Calu3 (cell line): Measurements from ENCODE around the gene KIF26A. TPM values are rescaled to one million over a fixed set of nuclear protein-coding genes. Genes with fewer than 3 reads are reported as not detected.

Experiments
- BruUV-seq: library from RNA; stranded (reverse); fragments of 400-500 nt; replicated peaks from 2 replicates; lab custom pipeline; 2021; lab: Mats Ljungman, UMichigan
- CTCF ChIA-PET: fragments of 300-600 bp; sonication (Branson Sonifier 250); formaldehyde crosslinking; loops from one replicate; lab custom pipeline; 2022; ENCODE audit warnings: antibody characterized with exemption; lab: Charles Lee
- DNase-seq: peaks from one replicate; pipeline ENCODE4 v3.0.0; 2022
- H3K27ac Mint-ChIP-seq: one replicate; pipeline ENCODE4 v1.8.0; 2022; ENCODE audit warnings: mixed read lengths; ENCODE audit not compliant: unreplicated experiment
- H3K27me3 Mint-ChIP-seq: one replicate; pipeline ENCODE4 v1.8.0; 2022; ENCODE audit warnings: mixed read lengths; ENCODE audit not compliant: unreplicated experiment
- H3K36me3 Mint-ChIP-seq: one replicate; pipeline ENCODE4 v1.8.0; 2022; ENCODE audit warnings: mild to moderate bottlenecking, moderate library complexity, mixed read lengths; ENCODE audit not compliant: insufficient read depth, unreplicated experiment
- H3K4me1 Mint-ChIP-seq: one replicate; pipeline ENCODE4 v1.8.0; 2022; ENCODE audit warnings: mild to moderate bottlenecking, low read depth, mixed read lengths; ENCODE audit not compliant: unreplicated experiment
- H3K4me3 Mint-ChIP-seq: one replicate; pipeline ENCODE4 v1.8.0; 2022; ENCODE audit warnings: mild to moderate bottlenecking, low read depth, moderate library complexity, mixed read lengths; ENCODE audit not compliant: unreplicated experiment
- H3K9me3 Mint-ChIP-seq: one replicate; pipeline ENCODE4 v1.8.0; 2022; ENCODE audit warnings: low read depth, mixed read lengths; ENCODE audit not compliant: unreplicated experiment
- intact Hi-C: fragments of 100-400 bp; cut with micrococcal nuclease; formaldehyde crosslinking; loops from one replicate; pipeline ENCODE4 v1.10.0; 2022; ENCODE audit not compliant: unreplicated experiment
- total RNA-seq: library from RNA; stranded (reverse); gene quantifications from 2 replicates; pipeline ENCODE4 v1.2.3, GENCODE V29; 2022
- TF ChIP-seq, protein P1 (sequence below): fragments of 200-600 bp; IDR thresholded peaks from one replicate; pipeline ENCODE4 v1.8.0; 2022; ENCODE audit warnings: antibody characterized with exemption; ENCODE audit not compliant: unreplicated experiment

KIF26A gene
- total RNA-seq, 1 experiment from 2014 or later: 0.07 TPM

DNA sequence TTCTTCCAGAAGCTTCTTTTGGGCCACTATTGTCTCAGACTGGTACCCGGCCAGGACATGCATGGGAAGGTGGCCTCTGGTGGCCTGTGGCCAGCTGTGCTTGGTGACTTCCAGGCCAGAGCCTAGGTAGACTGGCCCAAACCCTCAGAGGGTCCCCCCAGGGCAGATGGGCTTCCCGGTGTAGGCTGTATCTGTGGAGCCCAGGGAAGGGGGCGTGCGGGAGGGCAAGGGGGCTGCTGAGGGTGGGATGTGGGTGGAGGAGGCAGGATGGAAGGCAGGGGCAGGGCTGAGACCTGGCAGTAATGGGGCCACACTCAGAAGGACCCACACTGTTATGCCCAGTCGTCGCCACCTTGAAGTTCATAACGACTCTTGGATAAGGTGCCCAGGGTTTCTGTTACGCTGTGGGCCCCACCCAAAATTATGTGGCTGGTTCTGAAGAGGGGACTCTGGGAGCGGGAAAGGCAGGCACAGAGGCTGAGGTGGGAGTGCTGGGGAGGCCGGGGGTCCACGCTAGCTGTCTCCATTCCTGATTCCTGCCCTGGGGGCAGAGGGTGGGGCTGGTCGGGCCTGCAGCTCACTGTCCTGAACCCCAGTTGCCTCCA lies 52.1 kb downstream of the KIF26A start:
- Mint-ChIP-seq H3K9me3 (no peaks in the 10 kb centered on the region), H3K36me3 (no peaks in the 10 kb centered on the region), H3K27ac (no peak overlapping the region), H3K4me3 (no peak overlapping the region), H3K4me1 (no peaks in the 10 kb centered on the region), H3K27me3 (peaks cover 45% of the 10 kb centered on the region)
- TF ChIP-seq, protein P1, sequence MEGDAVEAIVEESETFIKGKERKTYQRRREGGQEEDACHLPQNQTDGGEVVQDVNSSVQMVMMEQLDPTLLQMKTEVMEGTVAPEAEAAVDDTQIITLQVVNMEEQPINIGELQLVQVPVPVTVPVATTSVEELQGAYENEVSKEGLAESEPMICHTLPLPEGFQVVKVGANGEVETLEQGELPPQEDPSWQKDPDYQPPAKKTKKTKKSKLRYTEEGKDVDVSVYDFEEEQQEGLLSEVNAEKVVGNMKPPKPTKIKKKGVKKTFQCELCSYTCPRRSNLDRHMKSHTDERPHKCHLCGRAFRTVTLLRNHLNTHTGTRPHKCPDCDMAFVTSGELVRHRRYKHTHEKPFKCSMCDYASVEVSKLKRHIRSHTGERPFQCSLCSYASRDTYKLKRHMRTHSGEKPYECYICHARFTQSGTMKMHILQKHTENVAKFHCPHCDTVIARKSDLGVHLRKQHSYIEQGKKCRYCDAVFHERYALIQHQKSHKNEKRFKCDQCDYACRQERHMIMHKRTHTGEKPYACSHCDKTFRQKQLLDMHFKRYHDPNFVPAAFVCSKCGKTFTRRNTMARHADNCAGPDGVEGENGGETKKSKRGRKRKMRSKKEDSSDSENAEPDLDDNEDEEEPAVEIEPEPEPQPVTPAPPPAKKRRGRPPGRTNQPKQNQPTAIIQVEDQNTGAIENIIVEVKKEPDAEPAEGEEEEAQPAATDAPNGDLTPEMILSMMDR: no peak
- DNase-seq: no peak
- intact Hi-C loops: no loop called here
- BruUV-seq: no TSS peak
- CTCF ChIA-PET: no interaction called here

DNA sequence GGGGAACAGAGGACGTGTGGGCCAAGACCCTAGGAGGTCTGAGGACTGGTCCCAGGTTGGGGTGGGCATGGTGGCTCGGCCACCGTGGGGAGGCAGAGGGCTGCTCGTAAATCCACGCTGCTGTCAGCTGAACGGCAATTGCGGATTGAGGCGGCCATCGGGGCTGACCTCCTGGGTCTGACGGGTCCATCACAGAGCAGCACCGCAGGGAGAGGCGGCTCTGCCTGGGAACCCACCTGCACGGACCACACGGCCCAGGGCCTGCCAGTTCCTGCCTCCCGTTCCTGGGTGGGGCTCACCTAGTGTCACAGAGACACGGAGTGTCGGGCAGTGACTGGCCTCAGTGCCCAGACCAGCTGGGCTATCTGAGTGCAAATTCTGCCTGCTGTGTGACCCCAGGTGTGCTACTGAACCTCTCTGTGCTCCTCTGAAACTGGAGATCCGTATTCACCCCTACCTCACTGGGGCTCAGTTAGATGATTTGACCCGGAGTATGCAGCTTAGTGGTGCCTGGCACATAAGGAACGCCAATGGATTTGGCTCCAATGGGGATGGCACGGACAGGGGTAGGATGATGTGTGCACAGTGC lies 53.1 kb downstream of the KIF26A start:
- no peak overlapping the region for H3K4me3 Mint-ChIP-seq
- no peak overlapping the region for H3K27ac Mint-ChIP-seq
- peaks cover 45% of the 10 kb centered on the region for H3K27me3 Mint-ChIP-seq
- no peaks in the 10 kb centered on the region for H3K4me1 Mint-ChIP-seq
- intact Hi-C loops: no loop called here
- H3K9me3 Mint-ChIP-seq: no peaks in the 10 kb centered on the region
- TF ChIP-seq, protein P1: no peak
- no TSS peak for BruUV-seq
- CTCF ChIA-PET: no interaction called here
- H3K36me3 Mint-ChIP-seq: no peaks in the 10 kb centered on the region
- no peak for DNase-seq

DNA sequence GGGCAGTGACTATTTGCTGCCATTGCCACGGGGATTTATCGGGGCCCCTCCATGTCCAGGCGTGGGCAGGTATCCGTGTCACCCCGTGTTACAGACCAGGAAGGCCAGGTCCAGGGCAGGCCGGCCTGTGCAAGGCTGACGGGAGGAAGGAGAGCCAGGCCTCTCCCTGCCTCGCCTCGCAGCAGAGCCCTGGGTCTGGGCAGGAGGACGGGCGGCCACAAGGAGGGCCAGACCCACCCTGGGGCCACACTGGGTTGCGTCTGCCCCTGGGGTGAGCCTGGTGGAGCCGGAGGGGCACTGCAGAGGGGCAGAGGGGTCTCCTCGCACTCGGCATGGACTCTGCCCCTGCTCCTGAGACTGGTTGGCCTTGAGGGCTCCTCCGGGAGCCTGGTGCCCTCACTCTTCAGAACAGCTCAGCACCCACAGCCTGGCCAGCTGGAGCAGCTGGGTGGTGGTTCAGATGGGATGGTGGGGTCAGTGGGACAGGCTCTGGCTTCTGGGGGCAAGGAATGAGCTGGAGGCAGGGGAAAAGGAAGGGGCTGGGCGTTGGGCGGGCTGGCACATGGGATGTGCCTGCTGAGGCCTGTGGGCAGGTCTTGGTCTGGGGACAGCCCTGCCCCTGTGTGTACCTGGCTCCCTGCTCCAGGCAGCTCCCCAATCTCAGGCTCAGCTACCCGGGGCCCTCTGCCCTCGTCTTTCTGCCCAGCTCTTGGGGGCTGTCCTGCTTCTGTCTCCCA lies 53.9 kb downstream of the KIF26A start:
- H3K4me1 Mint-ChIP-seq: no peaks in the 10 kb centered on the region
- H3K27me3 Mint-ChIP-seq: peaks cover 37% of the 10 kb centered on the region
- no peak overlapping the region for H3K4me3 Mint-ChIP-seq
- no TSS peak for BruUV-seq
- no peak for DNase-seq
- CTCF ChIA-PET: interaction anchor here (0.6 kb wide), 1 partner anchor 364 kb away, joined by 4 read pairs; no protein-coding TSS in a partner anchor
- TF ChIP-seq, protein P1: no peak
- intact Hi-C loops: no loop called here
- no peak overlapping the region for H3K27ac Mint-ChIP-seq
- no peaks in the 10 kb centered on the region for H3K9me3 Mint-ChIP-seq
- no peaks in the 10 kb centered on the region for H3K36me3 Mint-ChIP-seq

DNA sequence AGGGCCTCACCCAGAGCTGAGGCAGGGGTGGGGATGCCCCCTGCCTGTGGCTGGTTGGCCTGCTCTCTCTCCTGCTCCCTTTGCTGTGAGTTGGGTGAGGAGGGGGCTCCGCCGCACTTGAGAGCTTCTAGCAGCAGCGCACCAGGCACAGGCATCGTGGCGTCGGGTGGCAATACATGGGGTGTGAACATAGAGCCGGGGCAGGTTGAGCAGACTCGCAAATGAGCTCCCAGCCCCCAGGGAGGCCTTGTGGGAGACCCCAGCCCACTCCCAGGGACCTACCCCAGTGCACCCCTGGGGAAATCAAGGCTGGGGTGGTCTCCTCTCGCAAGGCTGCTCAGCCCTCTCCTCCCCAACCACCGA lies 54.5 kb downstream of the KIF26A start:
- Mint-ChIP-seq H3K4me3 (no peak overlapping the region), H3K27ac (no peak overlapping the region), H3K27me3 (peaks cover 34% of the 10 kb centered on the region), H3K36me3 (no peaks in the 10 kb centered on the region), H3K4me1 (no peaks in the 10 kb centered on the region), H3K9me3 (no peaks in the 10 kb centered on the region)
- intact Hi-C loops: no loop called here
- CTCF ChIA-PET: interaction anchor here (0.6 kb wide), 1 partner anchor 363 kb away, joined by 4 read pairs; no protein-coding TSS in a partner anchor
- no TSS peak for BruUV-seq
- DNase-seq: no peak
- TF ChIP-seq, protein P1: no peak
